Measurements from ENCODE around the gene CELF2. TPM values are rescaled to one million over a fixed set of nuclear protein-coding genes. Genes with fewer than 3 reads are reported as not detected.

CELF2 gene
- total and polyA plus RNA-seq, 2 of the 4 experiments (the other 2 are of a cell fraction), result 3.5 to 6.6 TPM

DNA sequence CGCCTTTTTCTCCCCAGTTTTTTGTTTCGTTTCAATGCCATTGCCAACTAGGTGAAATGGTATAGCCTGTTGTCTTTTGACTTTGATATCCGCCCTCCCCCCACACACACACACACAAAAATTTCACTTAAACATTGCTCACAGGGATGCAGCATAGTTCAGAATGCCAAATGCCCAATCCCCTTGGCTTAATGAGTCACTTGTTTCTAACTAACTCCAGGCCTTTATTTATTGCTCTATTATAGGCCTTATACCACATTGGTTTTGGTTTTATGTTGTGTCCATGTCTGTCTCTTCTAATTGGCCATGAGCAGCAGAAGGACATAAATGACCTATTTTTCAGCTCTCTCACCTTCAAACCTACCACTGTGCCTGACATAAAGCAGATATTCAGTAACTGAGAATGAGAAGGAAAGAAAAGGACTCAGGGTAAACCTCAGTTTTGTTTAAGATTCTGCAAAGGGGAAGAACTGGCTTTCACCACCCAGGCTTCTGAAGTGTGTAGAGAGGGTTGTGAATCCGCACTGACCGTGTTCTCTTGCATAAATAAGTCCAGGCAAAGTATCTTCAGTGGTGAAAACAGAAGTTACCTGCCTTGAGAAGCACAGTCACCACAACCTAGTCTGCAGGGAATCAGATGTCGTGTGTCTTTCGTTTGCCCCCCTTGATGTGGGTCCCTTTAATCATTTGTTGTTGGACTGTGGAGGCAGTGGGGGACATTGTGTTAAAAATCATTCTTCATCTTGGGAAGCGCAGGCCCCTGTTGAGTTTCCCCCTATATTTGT lies 139.8 kb downstream of the CELF2 start:
- H3K27me3 ChIP-seq (ENCODE audit: control insufficient read depth, insufficient read depth, low read length), result no peaks in the 10 kb centered on the region
- no peak overlapping the region for H3K14ac ChIP-seq (replicated peaks; ENCODE audit: low read depth, low read length)
- no peak overlapping the region for H3K9ac ChIP-seq (ENCODE audit: low read depth, low read length)
- H2BK5ac ChIP-seq (ENCODE audit: low read depth, low read length, poor library complexity, severe bottlenecking), result no peak overlapping the region
- H3K4me2 ChIP-seq (ENCODE audit: low read depth, low read length), result no peak overlapping the region
- H3K56ac ChIP-seq (ENCODE audit: extremely low read depth, insufficient read depth, low read length), result no peak overlapping the region
- H3K4ac ChIP-seq (ENCODE audit: low read depth, low read length), result no peak overlapping the region
- no peak overlapping the region for H4K5ac ChIP-seq (ENCODE audit: low read depth, low read length)
- H3K36me3 ChIP-seq (ENCODE audit: control insufficient read depth, insufficient read depth, low read length), result no peaks in the 10 kb centered on the region
- H3K18ac ChIP-seq (ENCODE audit: low read depth, low read length), result no peak overlapping the region
- no peaks in the 10 kb centered on the region for H4K20me1 ChIP-seq (ENCODE audit: insufficient read depth, low read length)
- no peak overlapping the region for H3K4me3 ChIP-seq (ENCODE audit: insufficient read depth, low read depth, low read length)
- H4K8ac ChIP-seq (ENCODE audit: low read depth in 2 of 2, low read length in 2 of 2), result no peak overlapping the region
- no peaks in the 10 kb centered on the region for H3K9me1 ChIP-seq (ENCODE audit: insufficient read depth, low read length)
- H2BK20ac ChIP-seq (ENCODE audit: low read depth, low read length), result no peak overlapping the region
- H2BK120ac ChIP-seq (ENCODE audit: low read depth, low read length), result no peak overlapping the region
- H2AK5ac ChIP-seq (ENCODE audit: low read depth, low read length), result no peak overlapping the region
- no peaks in the 10 kb centered on the region for H3K79me1 ChIP-seq (ENCODE audit: low read depth in 1 of 2, low read length in 2 of 2)
- no TSS peak for BruUV-seq (replicated peaks)
- WGBS, 2 experiments (ENCODE audit: extremely low coverage in 2 of 2, insufficient read length in 1 of 2), result no CpG with 5 or more reads among the region's 8 CpGs
- H2AFZ ChIP-seq (replicated peaks; ENCODE audit: low read length, poor library complexity), result no peak overlapping the region
- CTCF ChIA-PET, result no interaction called here
- TF ChIP-seq MAZ (IDR thresholded peaks at IDR 0.05; ENCODE audit: borderline replicate concordance, low read depth, low read length) (no peak), MAFK (IDR thresholded peaks at IDR 0.05; ENCODE audit: low read depth, low read length) (no peak), CEBPB (IDR thresholded peaks at IDR 0.05; ENCODE audit: low read depth, low read length) (no peak)
- ATAC-seq (ENCODE audit: low read depth) (peak; percentile 38; the same call in 1 of the 2 replicates), DNase-seq (no peak)
- intact Hi-C loops (cut with micrococcal nuclease) (no loop called here), dilution Hi-C loops (cut with HindIII; ENCODE audit: low sequenced_read_pairs, unreplicated experiment) (no loop called here), in situ Hi-C loops (cut with MboI; ENCODE audit: low sequenced_read_pairs) (no loop called here)
- no peak overlapping the region for H3K23ac ChIP-seq (ENCODE audit: low read depth, low read length)
- H4K91ac ChIP-seq (ENCODE audit: insufficient read depth, low read depth, low read length), result no peak overlapping the region
- no peak overlapping the region for H2BK15ac ChIP-seq (ENCODE audit: low read depth, low read length)
- no peak overlapping the region for H2AK9ac ChIP-seq (replicated peaks; ENCODE audit: low read depth, low read length, poor library complexity)
- H3K4me1 ChIP-seq (ENCODE audit: control insufficient read depth, insufficient read depth, low read length), result peaks cover 2% of the 10 kb centered on the region; the same call in 1 of the 2 replicates
- H3K27ac ChIP-seq (ENCODE audit: insufficient read depth, low read length), result no peak overlapping the region
- POLR2A ChIA-PET (ENCODE audit: unreplicated experiment), result no interaction called here
- no peaks in the 10 kb centered on the region for H3K9me3 ChIP-seq (ENCODE audit: control insufficient read depth, insufficient read depth, low read length)
